Ascending aorta (tissue), 2 donors: ENCODE measurements around the gene PSMB4. TPM values are rescaled to one million over a fixed set of nuclear protein-coding genes. Genes with fewer than 3 reads are reported as not detected.

Source experiments
- DNase-seq, 2 donors: peaks; one replicate each; pipeline ENCODE4 v3.0.0-alpha.2; 2019; ENCODE audit warnings: low spot score in 2 of 2
- H3K27ac ChIP-seq, 2 donors: fragments of 200-600 bp; sonication (generic); one replicate each; pipeline ENCODE4 v1.5.1; 2016 to 2017; ENCODE audit warnings: mild to moderate bottlenecking in 1 of 2
- H3K27me3 ChIP-seq: fragments of 200-600 bp; sonication (generic); one replicate; pipeline ENCODE4 v1.5.1; 2017
- H3K36me3 ChIP-seq, 2 donors: fragments of 200-600 bp; sonication (generic); one replicate each; pipeline ENCODE4 v1.5.1; 2016
- H3K4me1 ChIP-seq, 2 donors: fragments of 200-600 bp; sonication (generic); one replicate each; pipeline ENCODE4 v1.5.1; 2016 to 2017; ENCODE audit warnings: mild to moderate bottlenecking in 1 of 2
- H3K4me3 ChIP-seq, 2 donors: fragments of 200-600 bp; sonication (generic); one replicate each; pipeline ENCODE4 v1.5.1; 2016 to 2017; ENCODE audit warnings: mild to moderate bottlenecking in 1 of 2
- H3K9me3 ChIP-seq, 2 donors: fragments of 200-600 bp; sonication (generic); one replicate each; pipeline ENCODE4 v1.5.1; 2016
- intact Hi-C: fragments of 100-400 bp; cut with DNase I; formaldehyde crosslinking; loops from one replicate; pipeline ENCODE4 v1.15.1; 2023
- total RNA-seq: library from RNA; depleted of rRNA; stranded (reverse); fragments of >200 nt; gene quantifications from one replicate; pipeline ENCODE4 v1.1.0, GENCODE V29; 2016
- TF ChIP-seq, protein P1 (sequence below), 3 experiments: fragments of 200-600 bp in 2 of 3; fragments of 450-650 bp in 1 of 3; sonication (generic) in 2 of 3; IDR thresholded peaks; one replicate each; pipeline ENCODE4 v1.5.1; 2016 to 2019; ENCODE audit warnings: antibody characterized with exemption in 3 of 3, mild to moderate bottlenecking in 1 of 3, moderate library complexity in 1 of 3

The PSMB4 gene
- total RNA-seq, 1 donor from 2014 or later: 320 TPM

DNA sequence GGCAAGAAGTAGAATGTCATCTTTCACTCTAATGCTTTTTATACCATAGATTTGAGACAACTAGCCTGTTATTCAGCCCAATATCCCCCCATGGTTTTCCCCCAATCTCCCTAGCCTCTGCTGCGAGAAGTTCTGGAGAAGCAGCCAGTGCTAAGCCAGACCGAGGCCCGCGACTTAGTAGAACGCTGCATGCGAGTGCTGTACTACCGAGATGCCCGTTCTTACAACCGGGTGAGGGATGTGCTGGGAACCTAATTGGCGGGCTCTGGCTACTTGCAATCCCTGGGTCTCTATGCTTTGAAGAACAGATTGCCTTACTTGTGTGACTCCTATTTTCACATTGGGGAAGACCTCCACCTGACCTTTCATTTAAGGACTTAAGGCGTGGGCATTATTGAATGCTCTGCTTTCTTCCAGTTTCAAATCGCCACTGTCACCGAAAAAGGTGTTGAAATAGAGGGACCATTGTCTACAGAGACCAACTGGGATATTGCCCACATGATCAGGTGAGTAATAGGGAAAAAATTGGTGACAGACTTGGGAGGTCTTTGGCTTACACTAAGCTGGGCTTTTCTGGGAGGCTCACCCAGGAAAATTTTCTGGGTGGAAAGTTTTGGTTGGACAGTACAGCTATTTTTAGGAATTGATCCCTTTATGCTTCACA lies 1.9 kb downstream of the PSMB4 start:
- TF ChIP-seq, protein P1, sequence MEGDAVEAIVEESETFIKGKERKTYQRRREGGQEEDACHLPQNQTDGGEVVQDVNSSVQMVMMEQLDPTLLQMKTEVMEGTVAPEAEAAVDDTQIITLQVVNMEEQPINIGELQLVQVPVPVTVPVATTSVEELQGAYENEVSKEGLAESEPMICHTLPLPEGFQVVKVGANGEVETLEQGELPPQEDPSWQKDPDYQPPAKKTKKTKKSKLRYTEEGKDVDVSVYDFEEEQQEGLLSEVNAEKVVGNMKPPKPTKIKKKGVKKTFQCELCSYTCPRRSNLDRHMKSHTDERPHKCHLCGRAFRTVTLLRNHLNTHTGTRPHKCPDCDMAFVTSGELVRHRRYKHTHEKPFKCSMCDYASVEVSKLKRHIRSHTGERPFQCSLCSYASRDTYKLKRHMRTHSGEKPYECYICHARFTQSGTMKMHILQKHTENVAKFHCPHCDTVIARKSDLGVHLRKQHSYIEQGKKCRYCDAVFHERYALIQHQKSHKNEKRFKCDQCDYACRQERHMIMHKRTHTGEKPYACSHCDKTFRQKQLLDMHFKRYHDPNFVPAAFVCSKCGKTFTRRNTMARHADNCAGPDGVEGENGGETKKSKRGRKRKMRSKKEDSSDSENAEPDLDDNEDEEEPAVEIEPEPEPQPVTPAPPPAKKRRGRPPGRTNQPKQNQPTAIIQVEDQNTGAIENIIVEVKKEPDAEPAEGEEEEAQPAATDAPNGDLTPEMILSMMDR (IDR thresholded peaks at IDR 0.05): no peak
- Histone ChIP-seq H3K4me3 (peak overlapping the region in 1 of 2 donors; percentile 98), H3K27ac (peak overlapping the region; percentile 95), H3K4me1 (peaks cover 6 to 12% of the 10 kb centered on the region in 2 donors), H3K27me3 (no peaks in the 10 kb centered on the region), H3K36me3 (peaks cover 47 to 48% of the 10 kb centered on the region in 2 donors), H3K9me3 (no peaks in the 10 kb centered on the region)
- no peak for DNase-seq
- intact Hi-C loops: no loop called here

DNA sequence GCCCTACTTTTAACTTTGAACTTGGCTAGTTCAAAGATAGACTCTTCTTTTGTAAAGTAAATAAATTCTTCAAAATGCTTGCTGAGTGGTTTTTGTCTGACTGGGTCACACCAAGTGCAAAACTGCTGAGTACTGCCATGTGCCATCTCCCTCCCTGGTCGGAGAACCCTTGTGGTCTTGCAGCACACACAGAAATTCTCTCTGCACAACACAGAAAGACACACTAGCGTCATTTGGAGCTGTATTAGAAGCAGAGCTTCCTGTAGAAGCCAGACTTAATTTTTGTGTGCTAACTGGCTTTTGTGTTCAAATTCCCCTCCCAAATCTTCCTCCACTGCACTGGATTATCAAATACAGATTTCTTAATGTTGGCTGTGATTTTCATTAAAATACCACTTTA lies 2.5 kb downstream of the PSMB4 start:
- TF ChIP-seq, protein P1 (IDR thresholded peaks at IDR 0.05): no peak
- Histone ChIP-seq H3K4me1 (peaks cover 6 to 12% of the 10 kb centered on the region in 2 donors), H3K27ac (no peak overlapping the region), H3K36me3 (peaks cover 53 to 54% of the 10 kb centered on the region in 2 donors), H3K4me3 (no peak overlapping the region), H3K27me3 (no peaks in the 10 kb centered on the region), H3K9me3 (no peaks in the 10 kb centered on the region)
- intact Hi-C loops: no loop called here
- no peak for DNase-seq

DNA sequence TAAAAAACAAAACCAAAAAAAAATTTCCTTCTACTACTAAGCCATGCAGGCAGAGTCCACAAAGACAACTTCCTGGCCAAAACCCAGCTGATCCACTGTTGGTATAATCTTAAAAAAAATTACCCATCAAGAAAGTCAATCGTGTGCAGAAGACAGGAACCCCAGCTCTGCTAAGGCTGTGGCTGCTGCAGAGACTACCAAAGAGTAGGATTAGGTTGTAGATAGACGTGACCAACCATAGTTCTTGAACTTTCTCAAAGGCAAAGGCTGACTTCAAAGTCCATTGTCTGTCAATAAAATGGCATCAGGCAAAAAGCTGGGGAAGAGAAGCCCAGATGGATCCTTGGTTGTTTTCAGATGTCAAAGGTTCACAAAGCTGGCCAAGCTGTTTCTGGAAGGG lies 3.4 kb downstream of the PSMB4 start:
- TF ChIP-seq, protein P1 (IDR thresholded peaks at IDR 0.05): no peak
- no peak for DNase-seq
- Histone ChIP-seq H3K36me3 (peaks cover 62 to 63% of the 10 kb centered on the region in 2 donors), H3K9me3 (no peaks in the 10 kb centered on the region), H3K27me3 (no peaks in the 10 kb centered on the region), H3K4me1 (peaks cover 6 to 12% of the 10 kb centered on the region in 2 donors), H3K4me3 (no peak overlapping the region), H3K27ac (no peak overlapping the region)
- intact Hi-C loops: no loop called here

DNA sequence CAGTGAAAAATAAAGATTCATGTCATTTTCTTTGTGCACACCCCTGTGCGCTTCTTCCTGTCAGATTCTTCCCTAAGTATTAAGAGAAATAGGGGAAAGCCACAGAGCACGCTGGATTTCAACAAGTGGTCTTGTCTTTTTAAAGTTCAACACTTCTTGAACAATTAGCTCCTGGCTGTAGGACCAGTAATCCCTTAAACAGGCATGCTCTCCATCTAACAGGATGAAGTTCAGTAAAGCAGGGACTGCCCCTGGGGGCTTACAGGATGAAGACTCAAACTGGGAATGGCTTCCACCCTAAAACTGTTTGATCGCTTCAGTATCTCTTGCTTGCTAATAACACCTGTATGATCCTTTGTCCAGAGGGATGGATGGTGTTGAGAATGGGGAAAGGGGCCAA lies 4.2 kb downstream of the PSMB4 start:
- no peak overlapping the region for H3K4me3 ChIP-seq
- no peak overlapping the region for H3K27ac ChIP-seq
- intact Hi-C loops: no loop called here
- no peaks in the 10 kb centered on the region for H3K27me3 ChIP-seq
- no peaks in the 10 kb centered on the region for H3K9me3 ChIP-seq
- TF ChIP-seq, protein P1 (IDR thresholded peaks at IDR 0.05): no peak
- H3K4me1 ChIP-seq: peaks cover 6 to 12% of the 10 kb centered on the region in 2 donors
- peaks cover 71 to 72% of the 10 kb centered on the region in 2 donors for H3K36me3 ChIP-seq
- no peak for DNase-seq

DNA sequence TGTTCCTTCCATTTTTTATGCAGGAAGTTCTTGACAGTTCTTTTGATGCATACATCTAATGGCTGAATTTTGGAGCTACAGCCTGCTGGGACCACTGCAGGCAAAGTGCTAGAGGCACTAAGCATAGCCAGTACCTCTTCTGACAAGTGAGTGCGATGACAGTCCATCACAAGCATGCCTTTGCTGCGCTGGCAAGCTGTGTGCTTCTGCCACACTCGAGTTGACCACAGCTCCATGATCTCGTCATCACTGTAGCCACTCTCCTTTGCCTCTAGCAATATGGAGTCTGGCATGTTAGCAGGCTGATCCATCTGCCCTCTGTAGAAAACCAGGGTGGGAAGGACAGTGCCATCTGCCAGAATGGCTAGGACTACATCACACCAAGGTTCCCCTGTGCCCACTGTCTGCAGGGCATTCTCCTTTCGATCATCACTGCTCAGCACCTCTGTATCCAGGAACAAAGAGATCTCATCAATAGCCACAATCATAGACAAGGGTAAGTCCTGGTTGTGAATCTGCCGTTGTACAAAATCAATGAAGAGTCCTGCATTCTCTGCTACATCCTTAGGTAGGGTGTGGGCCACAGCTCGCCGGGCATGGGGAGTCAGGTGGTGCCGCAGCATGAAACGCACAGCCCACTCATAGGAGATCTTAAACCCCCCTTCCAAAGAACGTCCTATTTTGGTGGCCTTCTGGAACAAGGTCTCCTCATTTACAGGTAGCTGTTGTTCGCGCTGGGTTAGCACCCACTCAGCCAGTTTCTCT lies 6.0 kb downstream of the PSMB4 start:
- intact Hi-C loops: no loop called here
- Histone ChIP-seq H3K9me3 (no peaks in the 10 kb centered on the region), H3K36me3 (peaks cover 88 to 89% of the 10 kb centered on the region in 2 donors), H3K4me1 (peaks cover 3 to 9% of the 10 kb centered on the region in 2 donors), H3K27me3 (no peaks in the 10 kb centered on the region), H3K27ac (no peak overlapping the region), H3K4me3 (no peak overlapping the region)
- DNase-seq: no peak
- TF ChIP-seq, protein P1 (IDR thresholded peaks at IDR 0.05): no peak
